ENCODE results near the gene MYO5A. TPM values are rescaled to one million over a fixed set of nuclear protein-coding genes. Genes with fewer than 3 reads are reported as not detected.
"Not testable (repeated sequence)": the region's sequence is repeated elsewhere in the genome, so short reads cannot be mapped to it uniquely, and the experiment has no call there.

MYO5A gene
- total and polyA plus RNA-seq, 2 donors (not counting 3 experiments of a cell fraction or from before 2014, with no cell fraction given) = 31.9 to 91.9 TPM

DNA sequence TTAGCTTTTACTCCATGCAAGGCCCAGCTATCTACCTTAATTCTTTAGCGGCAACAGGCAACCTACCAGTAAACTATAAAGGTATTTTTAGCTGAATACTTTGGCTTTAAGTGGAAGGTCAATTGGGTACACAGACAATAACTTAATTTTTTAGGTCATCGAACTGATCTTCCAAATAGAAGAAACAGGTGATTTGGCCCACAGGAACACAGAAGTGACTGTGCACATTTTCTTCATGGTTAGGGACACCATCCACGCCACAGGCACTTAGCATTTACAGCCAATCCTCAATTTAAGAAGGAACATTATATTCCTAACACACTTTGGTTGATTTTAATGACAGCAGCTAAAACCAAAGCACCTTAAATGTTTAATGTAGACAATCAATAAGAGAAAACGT, 38.2 kb upstream of the MYO5A start:
- no peak for FAIRE-seq
- H3K4me3 ChIP-seq (replicated peaks in 1 of 3; ENCODE audit: insufficient read depth in 1 of 3, low read depth in 1 of 3, low read length in 3 of 3) = peak overlapping the region; percentile 11 to 79 (median 45)
- no TSS peak for BruUV-seq (replicated peaks)
- peaks cover 3% of the 10 kb centered on the region for H4K20me1 ChIP-seq (replicated peaks; ENCODE audit: control insufficient read depth, extremely low read depth, insufficient read depth, low read length)
- peak overlapping the region; percentile 96 for H3K4me2 ChIP-seq (ENCODE audit: insufficient read depth, low read length)
- peaks cover 24% of the 10 kb centered on the region for H3K4me1 ChIP-seq (ENCODE audit: control insufficient read depth, extremely low read depth, insufficient read depth, low read length)
- peak; percentile 26 for DNase-seq (ENCODE audit: low read depth, low spot score)
- H3K9me1 ChIP-seq (replicated peaks; ENCODE audit: control insufficient read depth, extremely low read depth, insufficient read depth, low read length) = no peaks in the 10 kb centered on the region
- H3K36me3 ChIP-seq (ENCODE audit: control insufficient read depth in 2 of 2, extremely low read depth in 1 of 2, insufficient read depth in 2 of 2, low read length in 2 of 2) = peaks cover 0 to 3% of the 10 kb centered on the region in 2 experiments
- no peak overlapping the region for H2AFZ ChIP-seq (ENCODE audit: low read depth, low read length)
- peaks cover 66% of the 10 kb centered on the region for H3K79me2 ChIP-seq (ENCODE audit: control insufficient read depth, insufficient read depth, low read length)
- H3K9me3 ChIP-seq (replicated peaks; ENCODE audit: control insufficient read depth, insufficient read depth, low read length) = no peaks in the 10 kb centered on the region
- ChIA-PET POLR2A (no interaction called here), CTCF (interaction anchor here (0.6 to 1.4 kb wide), 3 partner anchors 12 to 20 kb away, joined by 3 read pairs; no protein-coding TSS in a partner anchor)
- intact Hi-C loops (cut with micrococcal nuclease) (loop anchor here (5.0 kb wide), 1 partner anchor 235 kb away; no protein-coding TSS in a partner anchor), dilution Hi-C loops (cut with MboI; ENCODE audit: extremely low pct_ligation_motif_present, low sequenced_read_pairs) (no loop called here)
- TF ChIP-seq GATA2 (IDR thresholded peaks at IDR 0.05; ENCODE audit: insufficient read depth, insufficient read length, low read depth, low read length) (no peak), FOS (IDR thresholded peaks at IDR 0.05; ENCODE audit: borderline replicate concordance, insufficient read depth, low read length) (no peak), MAX (IDR thresholded peaks at IDR 0.05; ENCODE audit: insufficient read depth, insufficient read length) (no peak), EZH2 (IDR thresholded peaks at IDR 0.05; ENCODE audit: borderline replicate concordance, low read depth, low read length, severe bottlenecking) (no peak)
- no peak overlapping the region for H3K27ac ChIP-seq (ENCODE audit: insufficient read depth, low read depth, low read length)
- H3K9ac ChIP-seq (replicated peaks; ENCODE audit: extremely low read depth, insufficient read depth, low read length) = peak overlapping the region; percentile 95
- H3K27me3 ChIP-seq (ENCODE audit: control insufficient read depth in 2 of 2, insufficient read depth in 2 of 2, low read length in 2 of 2) = no peaks in the 10 kb centered on the region

- H3K9me3 ChIP-seq (replicated peaks; ENCODE audit: control insufficient read depth, insufficient read depth, low read length); H3K27ac ChIP-seq (ENCODE audit: insufficient read depth, low read depth, low read length); H3K4me2 ChIP-seq (ENCODE audit: insufficient read depth, low read length); H3K36me3 ChIP-seq (ENCODE audit: control insufficient read depth in 2 of 2, extremely low read depth in 1 of 2, insufficient read depth in 2 of 2, low read length in 2 of 2); H3K9ac ChIP-seq (replicated peaks; ENCODE audit: extremely low read depth, insufficient read depth, low read length); POLR2A ChIA-PET; BruUV-seq (replicated peaks); H3K27me3 ChIP-seq (ENCODE audit: control insufficient read depth in 2 of 2, insufficient read depth in 2 of 2, low read length in 2 of 2); dilution Hi-C loops (cut with MboI; ENCODE audit: extremely low pct_ligation_motif_present, low sequenced_read_pairs); H2AFZ ChIP-seq (ENCODE audit: low read depth, low read length); FAIRE-seq; H4K20me1 ChIP-seq (replicated peaks; ENCODE audit: control insufficient read depth, extremely low read depth, insufficient read depth, low read length); H3K9me1 ChIP-seq (replicated peaks; ENCODE audit: control insufficient read depth, extremely low read depth, insufficient read depth, low read length); H3K4me3 ChIP-seq (replicated peaks in 1 of 3; ENCODE audit: insufficient read depth in 1 of 3, low read depth in 1 of 3, low read length in 3 of 3): not testable (repeated sequence)
- DNase-seq (ENCODE audit: low read depth, low spot score) = peak; percentile 23
- peaks cover 78% of the 10 kb centered on the region for H3K79me2 ChIP-seq (ENCODE audit: control insufficient read depth, insufficient read depth, low read length)
- H3K4me1 ChIP-seq (ENCODE audit: control insufficient read depth, extremely low read depth, insufficient read depth, low read length) = peaks cover 24% of the 10 kb centered on the region
- CTCF ChIA-PET = interaction anchor here (1.1 to 2.2 kb wide), 5 partner anchors 8 to 234 kb away, joined by 3 to 7 read pairs (median 3); no protein-coding TSS in a partner anchor
- intact Hi-C loops (cut with micrococcal nuclease) = loop anchor here (5.0 kb wide), 1 partner anchor 233 kb away; no protein-coding TSS in a partner anchor
Measured at GRCh38 chr15:52565417-52566358, 37.0 kb upstream of the MYO5A start.

All from endothelial cell of umbilical vein (primary cell).